Muscle of arm (tissue), 12 donors: ENCODE data around the gene NKX6-1. TPM values are rescaled to one million over a fixed set of nuclear protein-coding genes. Genes with fewer than 3 reads are reported as not detected.

Experiments
- DNase-seq: peaks from one replicate; pipeline ENCODE4 v3.0.0-alpha.2; 2013
- polyA plus RNA-seq, 12 donors: library from polyadenylated mRNA; unstranded; fragments of 120-200 nt; gene quantifications; one replicate each; pipeline ENCODE4 v1.2.1, GENCODE V29; 2013; ENCODE audit not compliant: insufficient read length in 12 of 12

The NKX6-1 gene
- polyA plus RNA-seq, 12 donors: not detected

DNA sequence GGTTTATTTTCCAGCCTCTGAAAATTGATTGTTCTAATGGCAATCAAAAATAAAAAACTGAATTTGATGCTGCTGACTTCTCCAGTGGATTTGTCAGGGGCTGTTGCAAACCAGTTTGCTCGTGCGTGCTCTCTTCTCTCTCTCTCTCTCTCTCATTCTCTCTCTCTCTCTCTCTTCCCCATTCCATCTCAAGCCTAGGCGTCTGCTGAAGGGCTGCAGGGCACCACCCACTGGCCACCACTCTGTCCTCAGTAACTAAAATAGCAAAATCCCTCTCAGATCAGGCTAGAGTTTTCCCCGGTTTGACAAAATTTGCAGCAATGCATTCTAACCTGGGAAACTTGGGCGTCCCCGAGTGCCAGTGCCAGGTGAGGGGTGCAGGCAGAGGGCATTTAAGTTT, 19.4 kb downstream of the NKX6-1 start:
- no peak for DNase-seq

DNA sequence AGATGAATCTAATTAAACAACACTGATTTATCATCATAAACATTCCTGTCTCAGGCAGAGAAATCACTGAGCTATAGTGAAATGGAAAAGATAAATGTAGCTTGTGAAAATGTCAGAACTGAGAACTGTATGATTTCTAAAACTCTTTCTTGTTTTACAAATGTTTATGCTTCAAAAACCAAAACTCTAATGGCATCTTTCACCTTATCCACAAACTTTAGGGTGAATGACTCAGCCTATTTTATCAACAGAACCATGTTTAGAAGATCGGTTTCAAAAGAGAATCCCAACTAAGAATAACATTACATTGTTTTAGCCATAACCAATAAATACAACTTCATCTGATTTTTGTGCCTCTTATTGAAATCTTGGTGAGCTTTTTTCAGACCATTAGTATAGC, 21.4 kb downstream of the NKX6-1 start:
- no peak for DNase-seq

GRCh38 chr4:84474107-84474506, 25.0 kb downstream of the NKX6-1 start:
- DNase-seq: no peak

GRCh38 chr4:84472154-84472553, 26.9 kb downstream of the NKX6-1 start:
- no peak for DNase-seq

- DNase-seq: no peak
These were observed 28.8 kb downstream of the NKX6-1 start for GRCh38 chr4:84470204-84470785.

DNA sequence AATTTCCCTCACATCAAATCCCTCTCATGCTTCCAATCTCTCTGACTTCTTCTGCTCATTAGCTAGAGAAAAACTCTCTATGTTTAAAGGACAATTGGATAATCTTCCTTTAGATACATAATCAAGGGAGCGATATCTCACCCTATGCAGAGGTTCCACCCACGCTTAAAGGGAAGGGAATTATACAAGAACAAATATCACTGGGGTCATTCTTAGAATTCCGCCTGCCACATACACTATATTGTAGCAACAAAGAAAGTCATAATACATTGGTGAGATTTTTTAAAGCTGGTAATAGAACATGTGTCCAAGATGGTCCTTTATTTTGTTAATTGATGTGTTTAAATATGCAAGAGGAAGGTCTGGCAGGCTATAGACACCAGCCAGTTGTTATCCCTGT, 31.5 kb downstream of the NKX6-1 start:
- no peak for DNase-seq

GRCh38 chr4:84459783-84460182, 39.3 kb downstream of the NKX6-1 start:
- DNase-seq: no peak

GRCh38 chr4:84456157-84456556, 42.9 kb downstream of the NKX6-1 start:
- no peak for DNase-seq

GRCh38 chr4:84455697-84456096, 43.4 kb downstream of the NKX6-1 start:
- DNase-seq: peak; percentile 18

DNA sequence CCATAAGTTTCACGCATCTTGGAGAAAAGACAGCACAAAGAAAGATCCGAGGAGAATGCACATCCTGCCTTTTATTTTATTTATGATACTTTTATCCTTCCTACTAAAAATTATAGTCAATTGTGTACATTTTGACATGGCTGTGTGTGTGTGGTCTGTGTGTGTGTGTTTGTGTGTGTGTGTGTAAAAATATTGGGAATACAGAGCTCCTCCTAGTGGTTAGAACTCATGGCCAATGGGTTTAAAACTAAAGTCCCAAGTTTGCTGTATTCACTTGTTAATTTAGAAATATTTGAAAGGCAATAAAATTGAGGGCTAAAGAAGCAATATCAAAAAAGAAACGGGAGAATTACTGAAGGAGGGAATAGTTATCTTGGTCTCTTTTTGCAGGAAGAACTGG, 47.5 kb downstream of the NKX6-1 start:
- no peak for DNase-seq

DNA sequence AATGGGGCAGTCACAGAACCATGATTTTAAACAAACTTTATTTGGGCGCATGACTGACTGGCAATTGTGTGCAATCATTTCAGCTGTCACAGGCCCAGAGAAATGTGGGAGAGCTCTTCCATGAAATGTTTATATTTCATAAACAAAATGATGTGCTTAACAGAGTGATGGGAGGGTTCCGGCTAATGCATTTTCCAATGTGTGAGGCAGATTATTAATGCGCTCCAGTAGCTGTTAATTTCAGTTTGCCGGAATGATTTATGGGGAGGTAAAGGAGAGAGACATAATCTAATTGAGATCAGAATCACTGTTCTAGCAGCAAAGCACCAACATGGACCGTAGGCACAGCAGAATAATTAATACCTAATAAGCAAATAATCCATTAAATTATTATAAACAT, 55.6 kb downstream of the NKX6-1 start:
- no peak for DNase-seq

GRCh38 chr4:84442778-84443177, 56.3 kb downstream of the NKX6-1 start:
- no peak for DNase-seq

Other genes with a start within 250 kb of the NKX6-1 start
- 10 to 100 TPM in 1 of 12 donors, 1 to 10 TPM in 3, under 1 TPM in 7, not detected in 1; 0.21 to 25.2 (median 0.45) TPM for gene CDS1, start 83.8 kb upstream of the NKX6-1 start, polyA plus RNA-seq